Endothelial cell of umbilical vein (primary cell): ENCODE measurements around the gene KSR1. TPM values are rescaled to one million over a fixed set of nuclear protein-coding genes. Genes with fewer than 3 reads are reported as not detected.

ENCODE experiments used
- BruUV-seq: library from RNA; stranded (reverse); fragments of 400-500 nt; replicated peaks from 2 replicates; lab custom pipeline; 2021; lab: Mats Ljungman, UMichigan
- CTCF ChIA-PET: fragments of 300-600, 350-600 bp; sonication (Branson Sonifier 250); formaldehyde crosslinking; loops from one replicate; lab custom pipeline; 2021; ENCODE audit warnings: antibody characterized with exemption, inconsistent platforms; lab: Charles Lee
- POLR2A ChIA-PET: fragments of 300-600, 350-600 bp; sonication (Branson Sonifier 250); formaldehyde crosslinking; loops from one replicate; lab custom pipeline; 2021; ENCODE audit warnings: antibody characterized with exemption, inconsistent platforms; lab: Charles Lee
- DNase-seq: peaks from one replicate; pipeline ENCODE4 v3.0.0-alpha.2; 2011; ENCODE audit warnings: low read depth, low spot score
- FAIRE-seq: peaks from 2 replicates; lab custom pipeline; 2011; peaks lifted over from hg19 to GRCh38; lab: Jason Lieb, UNC
- H2AFZ ChIP-seq: 2 replicates; pipeline ENCODE4 v1.6.0; 2012; ENCODE audit warnings: low read depth, low read length, control low read depth, inconsistent platforms
- H3K27ac ChIP-seq: 2 replicates; pipeline ENCODE4 v1.5.1; 2011; ENCODE audit warnings: low read depth, mild to moderate bottlenecking, control low read depth, low read length, moderate library complexity; ENCODE audit not compliant: insufficient read depth
- H3K27me3 ChIP-seq, 2 experiments: 2 replicates each; pipeline versions ENCODE4 v1.6.0 to v1.6.1; 2011; ENCODE audit warnings: low read length in 2 of 2, mixed read lengths in 1 of 2; ENCODE audit not compliant: control insufficient read depth in 2 of 2, insufficient read depth in 2 of 2
- H3K36me3 ChIP-seq, 2 experiments: 2 replicates in 1 of 2; 3 replicates in 1 of 2; pipeline ENCODE4 v1.5.1; 2011; ENCODE audit warnings: low read length in 2 of 2, mild to moderate bottlenecking in 1 of 2, moderate library complexity in 1 of 2; ENCODE audit not compliant: control insufficient read depth in 2 of 2, insufficient read depth in 2 of 2; ENCODE audit errors: extremely low read depth in 1 of 2
- H3K4me1 ChIP-seq: 3 replicates; pipeline ENCODE4 v1.5.1; 2011; ENCODE audit warnings: mild to moderate bottlenecking, low read length; ENCODE audit not compliant: control insufficient read depth, insufficient read depth; ENCODE audit errors: extremely low read depth
- H3K4me2 ChIP-seq: 2 replicates; pipeline ENCODE4 v1.6.1; 2011; ENCODE audit warnings: low read length, control low read depth, mixed read lengths; ENCODE audit not compliant: insufficient read depth
- H3K4me3 ChIP-seq, 3 experiments: fragments of 200-600 bp in 1 of 3; sonication (generic), shearing (Covaris generic) in 1 of 3; replicated peaks in 1 of 3; 2 replicates each; pipeline ENCODE4 v1.5.1; 2011 to 2016; ENCODE audit warnings: control low read depth in 3 of 3, low read length in 3 of 3, mild to moderate bottlenecking in 2 of 3, inconsistent platforms in 1 of 3, low read depth in 1 of 3, moderate library complexity in 1 of 3; ENCODE audit not compliant: insufficient read depth in 1 of 3
- H3K79me2 ChIP-seq: 2 replicates; pipeline ENCODE4 v1.6.0; 2012; ENCODE audit warnings: low read length, inconsistent platforms; ENCODE audit not compliant: control insufficient read depth, insufficient read depth
- H3K9ac ChIP-seq: replicated peaks from 2 replicates; pipeline ENCODE3; 2011; ENCODE audit warnings: low read length, control low read depth; ENCODE audit not compliant: insufficient read depth; ENCODE audit errors: extremely low read depth
- H3K9me1 ChIP-seq: replicated peaks from 3 replicates; pipeline ENCODE4 v1.6.0; 2011; ENCODE audit warnings: mild to moderate bottlenecking, low read length; ENCODE audit not compliant: control insufficient read depth, insufficient read depth; ENCODE audit errors: extremely low read depth
- H3K9me3 ChIP-seq: replicated peaks from 2 replicates; pipeline ENCODE4 v1.5.1; 2012; ENCODE audit warnings: low read length, inconsistent platforms; ENCODE audit not compliant: control insufficient read depth, insufficient read depth
- H4K20me1 ChIP-seq: replicated peaks from 2 replicates; pipeline ENCODE3; 2011; ENCODE audit warnings: mild to moderate bottlenecking, low read length; ENCODE audit not compliant: control insufficient read depth, insufficient read depth; ENCODE audit errors: extremely low read depth
- FOS ChIP-seq: IDR thresholded peaks from 2 replicates; pipeline ENCODE4 v1.6.1; 2011; ENCODE audit warnings: mild to moderate bottlenecking, low read length, moderate library complexity, borderline replicate concordance; ENCODE audit not compliant: insufficient read depth
- POLR2A ChIP-seq: IDR thresholded peaks from 2 replicates; pipeline ENCODE4 v1.6.1; 2012; ENCODE audit warnings: low read depth, mild to moderate bottlenecking, control low read depth, low read length
- POLR2AphosphoS5 ChIP-seq: IDR thresholded peaks from 2 replicates; pipeline ENCODE4 v1.6.1; 2012; ENCODE audit warnings: low read depth, mild to moderate bottlenecking, control low read depth, low read length, moderate library complexity; ENCODE audit not compliant: insufficient read depth
- dilution Hi-C: fragments of 300-500 bp; cut with MboI; formaldehyde crosslinking; loops from one replicate; pipeline ENCODE4 v1.15.0; 2019; ENCODE audit warnings: low sequenced_read_pairs; ENCODE audit not compliant: extremely low pct_ligation_motif_present
- intact Hi-C: fragments of 100-400 bp; cut with micrococcal nuclease; formaldehyde crosslinking; loops from one replicate; pipeline ENCODE4 v1.10.0; 2022
- polyA plus RNA-seq, 4 experiments: library from polyadenylated mRNA; depleted of rRNA in 3 of 4; stranded (reverse) in 3 of 4; unstranded in 1 of 4; fragments of >200 nt; gene quantifications; 2 replicates each; pipeline versions ENCODE4 v1.2.1 to v1.2.3, GENCODE V29; 2011 to 2012; ENCODE audit warnings: missing spikeins in 1 of 4
- total RNA-seq: library from RNA; stranded (reverse); gene quantifications from 2 replicates; pipeline ENCODE4 v1.2.3, GENCODE V29; 2021
- TF ChIP-seq, protein P1 (sequence below): IDR thresholded peaks from 2 replicates; pipeline ENCODE4 v1.6.1; 2011; ENCODE audit not compliant: insufficient read depth, insufficient read length

Gene KSR1
- total and polyA plus RNA-seq, 2 donors (not counting 3 experiments of a cell fraction or from before 2014, with no cell fraction given), result 35.4 to 80.2 TPM

GRCh38 chr17:27562777-27563455, 106.7 kb downstream of the KSR1 start:
- Histone ChIP-seq H3K27me3 (no peaks in the 10 kb centered on the region), H3K9ac (no peak overlapping the region), H3K9me3 (no peaks in the 10 kb centered on the region), H3K4me2 (peak overlapping the region; percentile 25), H4K20me1 (no peaks in the 10 kb centered on the region), H3K79me2 (peaks cover 56% of the 10 kb centered on the region), H3K9me1 (no peaks in the 10 kb centered on the region), H3K4me3 (no peak overlapping the region), H3K27ac (peak overlapping the region; percentile 69), H3K36me3 (peaks cover 0 to 2% of the 10 kb centered on the region in 2 experiments), H3K4me1 (peaks cover 81% of the 10 kb centered on the region), H2AFZ (no peak overlapping the region)
- DNase-seq (peak; percentile 36), FAIRE-seq (peak; percentile 90)
- intact Hi-C loops (loop anchor here (2.0 kb wide), 1 partner anchor 100 kb away; no protein-coding TSS in a partner anchor), dilution Hi-C loops (loop anchor here (25.0 kb wide), 1 partner anchor 126 kb away; no protein-coding TSS in a partner anchor)
- no peak for TF ChIP-seq POLR2A
- no peak for TF ChIP-seq FOS
- no TSS peak for BruUV-seq
- CTCF ChIA-PET, result interaction anchor here (0.6 to 4.2 kb wide), 12 partner anchors 11 to 235 kb away, joined by 3 to 20 read pairs (median 3); partner anchors contain the start of gene KSR1
- POLR2A ChIA-PET, result no interaction called here

DNA sequence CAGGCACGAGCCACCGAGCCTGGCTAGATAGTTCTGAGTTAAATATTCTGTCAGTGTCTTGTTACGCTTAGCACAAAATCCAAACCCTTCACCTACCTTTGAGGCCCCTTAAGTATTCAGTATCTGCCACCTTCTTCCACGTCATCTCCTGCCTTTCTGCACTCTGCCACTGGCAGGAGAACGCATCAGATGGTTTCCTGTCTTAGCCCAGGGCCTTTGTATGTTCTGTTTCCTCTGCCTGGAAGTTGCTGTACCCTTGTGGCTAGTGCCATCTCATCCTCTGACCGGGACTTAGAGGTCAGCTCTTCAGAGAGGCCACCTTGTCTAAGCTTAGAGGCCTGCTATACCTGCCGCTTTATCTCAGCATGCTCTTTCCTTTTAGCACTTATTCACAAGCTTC, 107.3 kb downstream of the KSR1 start:
- CTCF ChIA-PET, result interaction anchor here (0.6 to 4.2 kb wide), 15 partner anchors 10 to 235 kb away, joined by 3 to 20 read pairs (median 3); partner anchors contain the start of gene KSR1

More for the DNA sequence above, 107.3 kb downstream of the KSR1 start:
- peak; percentile 44 for TF ChIP-seq POLR2AphosphoS5
- TF ChIP-seq, protein P1, sequence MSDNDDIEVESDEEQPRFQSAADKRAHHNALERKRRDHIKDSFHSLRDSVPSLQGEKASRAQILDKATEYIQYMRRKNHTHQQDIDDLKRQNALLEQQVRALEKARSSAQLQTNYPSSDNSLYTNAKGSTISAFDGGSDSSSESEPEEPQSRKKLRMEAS, result no peak
- no peaks in the 10 kb centered on the region for H3K9me3 ChIP-seq
- BruUV-seq, result no TSS peak
- intact Hi-C loops (loop anchor here (2.0 kb wide), 1 partner anchor 101 kb away; no protein-coding TSS in a partner anchor), dilution Hi-C loops (loop anchor here (25.0 kb wide), 1 partner anchor 126 kb away; no protein-coding TSS in a partner anchor)
- no peaks in the 10 kb centered on the region for H3K27me3 ChIP-seq
- peak overlapping the region; percentile 69 for H3K27ac ChIP-seq
- no peak overlapping the region for H3K9ac ChIP-seq
- peaks cover 79% of the 10 kb centered on the region for H3K4me1 ChIP-seq
- H3K9me1 ChIP-seq, result no peaks in the 10 kb centered on the region
- peak; percentile 96 for FAIRE-seq
- H3K4me3 ChIP-seq, result no peak overlapping the region
- POLR2A ChIA-PET, result no interaction called here
- DNase-seq, result peak; percentile 47
- H4K20me1 ChIP-seq, result no peaks in the 10 kb centered on the region
- H2AFZ ChIP-seq, result no peak overlapping the region
- H3K36me3 ChIP-seq, result peaks cover 0 to 2% of the 10 kb centered on the region in 2 experiments
- peaks cover 62% of the 10 kb centered on the region for H3K79me2 ChIP-seq
- peak overlapping the region; percentile 25 for H3K4me2 ChIP-seq
